Tibial artery (tissue), 4 donors: ENCODE data around the gene SERPINF2.

Experiments
- DNase-seq, 2 donors: peaks; one replicate each; pipeline ENCODE4 v3.0.0-alpha.2; 2019
- H3K27ac ChIP-seq, 2 donors: fragments of 200-600 bp; sonication (generic) in 1 of 2; 1 replicate in 1 of 2; 2 replicates in 1 of 2; pipeline ENCODE4 v1.5.1; 2018 to 2019; ENCODE audit warnings: mild to moderate bottlenecking in 1 of 2
- H3K27me3 ChIP-seq, 2 donors: fragments of 200-600 bp; sonication (generic) in 1 of 2; one replicate each; pipeline versions ENCODE4 v1.5.1 to v1.6.0; 2016 to 2019
- H3K36me3 ChIP-seq, 3 donors: fragments of 200-600 bp; sonication (generic) in 2 of 3; one replicate each; pipeline ENCODE4 v1.5.1; 2016 to 2019; ENCODE audit warnings: mild to moderate bottlenecking in 2 of 3
- H3K4me1 ChIP-seq, 4 donors: fragments of 200-600 bp; sonication (generic) in 2 of 4; 1 replicate in 3 of 4; 2 replicates in 1 of 4; pipeline ENCODE4 v1.5.1; 2016 to 2019
- H3K4me3 ChIP-seq, 2 donors: fragments of 200-600 bp; sonication (generic) in 1 of 2; 1 replicate in 1 of 2; 2 replicates in 1 of 2; pipeline ENCODE4 v1.5.1; 2018 to 2019; ENCODE audit warnings: mild to moderate bottlenecking in 2 of 2
- H3K9me3 ChIP-seq, 3 donors: fragments of 200-600 bp; sonication (generic) in 1 of 3; one replicate each; pipeline ENCODE4 v1.5.1; 2016 to 2019
- intact Hi-C: fragments of 100-400 bp; cut with DNase I; formaldehyde crosslinking; loops from one replicate; pipeline ENCODE4 v1.15.0; 2023; ENCODE audit warnings: low total_unique reads
- TF ChIP-seq, protein P1 (sequence below), 2 experiments: fragments of 200-600 bp in 1 of 2; fragments of 450-650 bp in 1 of 2; IDR thresholded peaks; one replicate each; pipeline ENCODE4 v1.5.1; 2017 to 2019; ENCODE audit warnings: antibody characterized with exemption in 2 of 2, mild to moderate bottlenecking in 1 of 2, moderate library complexity in 1 of 2

The SERPINF2 gene

DNA sequence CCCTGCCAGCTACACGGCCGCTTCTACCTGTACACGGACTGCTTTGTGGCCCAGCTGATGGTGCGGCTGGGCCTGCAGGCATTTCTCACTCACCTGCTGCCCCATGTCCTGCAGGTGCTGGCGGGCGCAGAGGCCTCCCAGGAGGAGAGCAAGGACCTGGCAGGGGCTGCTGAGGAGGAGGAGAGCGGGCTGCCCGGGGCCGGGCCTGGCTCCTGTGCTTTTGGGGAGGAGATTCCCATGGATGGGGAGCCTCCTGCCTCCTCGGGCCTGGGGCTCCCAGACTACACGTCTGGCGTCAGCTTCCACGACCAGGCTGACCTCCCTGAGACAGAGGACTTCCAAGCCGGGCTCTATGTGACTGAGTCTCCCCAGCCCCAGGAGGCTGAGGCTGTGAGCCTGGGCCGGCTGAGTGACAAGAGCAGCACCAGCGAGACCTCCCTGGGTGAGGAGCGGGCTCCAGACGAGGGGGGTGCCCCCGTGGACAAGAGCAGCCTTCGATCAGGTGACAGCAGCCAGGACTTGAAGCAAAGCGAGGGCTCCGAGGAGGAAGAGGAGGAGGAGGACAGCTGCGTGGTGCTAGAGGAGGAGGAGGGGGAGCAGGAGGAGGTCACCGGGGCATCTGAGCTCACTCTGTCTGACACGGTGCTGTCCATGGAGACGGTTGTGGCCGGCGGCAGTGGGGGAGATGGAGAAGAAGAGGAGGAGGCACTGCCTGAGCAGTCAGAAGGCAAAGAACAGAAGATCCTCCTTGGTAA is 14.6 kb upstream of the SERPINF2 start:
- Histone ChIP-seq H3K27ac (no peak overlapping the region), H3K9me3 (no peaks in the 10 kb centered on the region), H3K4me1 (peaks cover 0 to 46% (median 24%) of the 10 kb centered on the region in 4 donors), H3K36me3 (peaks cover 16 to 67% (median 55%) of the 10 kb centered on the region in 3 donors), H3K27me3 (no peaks in the 10 kb centered on the region), H3K4me3 (no peak overlapping the region)
- intact Hi-C loops, result loop anchor here (10.0 kb wide), 1 partner anchor 107 kb away; the partner anchor contains the start of gene RPA1
- DNase-seq, result no peak
- TF ChIP-seq, protein P1, sequence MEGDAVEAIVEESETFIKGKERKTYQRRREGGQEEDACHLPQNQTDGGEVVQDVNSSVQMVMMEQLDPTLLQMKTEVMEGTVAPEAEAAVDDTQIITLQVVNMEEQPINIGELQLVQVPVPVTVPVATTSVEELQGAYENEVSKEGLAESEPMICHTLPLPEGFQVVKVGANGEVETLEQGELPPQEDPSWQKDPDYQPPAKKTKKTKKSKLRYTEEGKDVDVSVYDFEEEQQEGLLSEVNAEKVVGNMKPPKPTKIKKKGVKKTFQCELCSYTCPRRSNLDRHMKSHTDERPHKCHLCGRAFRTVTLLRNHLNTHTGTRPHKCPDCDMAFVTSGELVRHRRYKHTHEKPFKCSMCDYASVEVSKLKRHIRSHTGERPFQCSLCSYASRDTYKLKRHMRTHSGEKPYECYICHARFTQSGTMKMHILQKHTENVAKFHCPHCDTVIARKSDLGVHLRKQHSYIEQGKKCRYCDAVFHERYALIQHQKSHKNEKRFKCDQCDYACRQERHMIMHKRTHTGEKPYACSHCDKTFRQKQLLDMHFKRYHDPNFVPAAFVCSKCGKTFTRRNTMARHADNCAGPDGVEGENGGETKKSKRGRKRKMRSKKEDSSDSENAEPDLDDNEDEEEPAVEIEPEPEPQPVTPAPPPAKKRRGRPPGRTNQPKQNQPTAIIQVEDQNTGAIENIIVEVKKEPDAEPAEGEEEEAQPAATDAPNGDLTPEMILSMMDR (IDR thresholded peaks at IDR 0.05), result no peak

DNA sequence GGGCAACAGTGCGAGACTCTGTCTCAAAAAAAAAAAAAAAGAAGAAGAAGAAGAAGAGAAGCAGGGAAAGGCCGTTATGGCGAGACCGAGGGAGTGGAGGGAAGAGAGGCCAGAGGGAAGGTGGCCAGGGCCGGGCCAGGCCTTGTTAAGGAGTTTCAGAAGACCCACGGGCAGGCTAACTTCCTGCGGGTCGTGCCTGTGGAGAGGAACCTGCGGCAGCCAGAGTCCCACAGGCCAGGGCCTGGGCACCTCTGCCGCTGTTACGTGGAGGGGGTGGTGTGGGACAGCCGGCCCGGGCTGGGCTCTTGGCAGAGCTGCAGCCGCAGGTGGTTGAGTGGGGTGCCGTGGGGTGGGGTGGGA is 12.7 kb upstream of the SERPINF2 start:
- DNase-seq, result no peak
- TF ChIP-seq, protein P1 (IDR thresholded peaks at IDR 0.05), result no peak
- Histone ChIP-seq H3K4me1 (peaks cover 0 to 43% (median 18%) of the 10 kb centered on the region in 4 donors), H3K9me3 (no peaks in the 10 kb centered on the region), H3K4me3 (peak overlapping the region; percentile 1 to 8), H3K27me3 (no peaks in the 10 kb centered on the region), H3K36me3 (peaks cover 27 to 86% (median 72%) of the 10 kb centered on the region in 3 donors), H3K27ac (peak overlapping the region; percentile 62 to 71)
- intact Hi-C loops, result loop anchor here (10.0 kb wide), 1 partner anchor 105 kb away; the partner anchor contains the start of gene RPA1

DNA sequence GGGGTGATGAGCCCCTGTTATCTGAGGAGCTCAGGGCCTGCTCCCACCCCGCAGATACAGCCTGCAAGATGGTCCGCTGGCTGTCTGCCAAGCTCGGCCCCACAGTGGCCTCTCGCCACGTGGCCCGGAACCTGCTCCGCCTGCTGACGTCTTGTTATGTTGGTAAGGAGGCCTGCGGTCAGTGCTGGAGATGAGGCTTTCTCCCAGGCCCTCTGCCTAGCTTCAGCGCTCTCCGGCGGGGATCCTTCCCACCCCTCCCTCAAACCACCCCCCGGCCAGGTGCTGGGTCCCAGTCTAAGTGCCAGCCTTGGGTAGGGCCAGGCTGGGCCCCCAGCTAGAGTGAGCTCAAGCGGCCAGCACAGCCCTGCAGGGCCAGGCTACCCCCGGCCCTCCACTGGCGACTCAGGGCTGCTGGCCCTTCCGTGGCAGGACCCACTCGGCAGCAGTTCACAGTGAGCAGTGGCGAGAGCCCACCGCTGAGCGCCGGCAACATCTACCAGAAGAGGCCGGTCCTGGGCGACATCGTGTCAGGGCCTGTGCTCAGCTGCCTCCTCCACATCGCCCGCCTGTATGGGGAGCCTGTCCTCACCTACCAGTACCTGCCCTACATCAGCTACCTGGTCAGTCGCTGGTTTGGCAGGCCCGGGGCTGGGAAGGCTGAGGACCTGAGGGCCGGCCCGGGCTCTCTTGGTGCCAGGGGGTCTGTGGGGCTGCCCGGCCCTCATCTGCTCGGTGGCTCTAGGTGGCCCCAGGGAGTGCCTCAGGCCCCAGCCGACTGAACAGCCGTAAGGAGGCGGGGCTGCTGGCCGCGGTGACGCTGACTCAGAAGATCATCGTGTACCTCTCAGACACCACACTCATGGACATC is 12.1 kb upstream of the SERPINF2 start:
- H3K27me3 ChIP-seq, result no peaks in the 10 kb centered on the region
- TF ChIP-seq, protein P1 (IDR thresholded peaks at IDR 0.05), result no peak
- no peaks in the 10 kb centered on the region for H3K9me3 ChIP-seq
- H3K4me1 ChIP-seq, result peaks cover 0 to 37% (median 11%) of the 10 kb centered on the region in 4 donors
- peak overlapping the region; percentile 62 to 71 for H3K27ac ChIP-seq
- intact Hi-C loops, result no loop called here
- peak overlapping the region; percentile 1 to 8 for H3K4me3 ChIP-seq
- DNase-seq, result peak; percentile 88 to 90
- H3K36me3 ChIP-seq, result peaks cover 27 to 92% (median 78%) of the 10 kb centered on the region in 3 donors

DNA sequence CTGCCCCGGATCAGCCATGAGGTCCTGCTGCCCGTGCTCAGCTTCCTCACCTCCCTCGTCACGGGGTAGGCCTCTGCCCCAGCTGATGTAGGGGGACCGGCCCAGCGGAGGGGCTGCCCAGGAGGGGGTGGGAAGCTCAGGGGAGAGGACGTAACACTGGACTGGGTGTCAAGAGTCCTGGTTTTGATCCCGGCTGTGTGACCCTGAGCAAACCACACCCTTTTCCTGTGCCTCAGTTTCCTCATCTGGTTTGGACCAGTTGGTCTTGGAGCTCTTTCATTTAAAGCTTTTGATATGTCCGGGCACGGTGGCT is 11.5 kb upstream of the SERPINF2 start:
- H3K4me1 ChIP-seq, result peaks cover 0 to 33% (median 11%) of the 10 kb centered on the region in 4 donors
- intact Hi-C loops, result no loop called here
- no peak for DNase-seq
- no peaks in the 10 kb centered on the region for H3K9me3 ChIP-seq
- no peak overlapping the region for H3K4me3 ChIP-seq
- no peaks in the 10 kb centered on the region for H3K27me3 ChIP-seq
- TF ChIP-seq, protein P1 (IDR thresholded peaks at IDR 0.05), result no peak
- peak overlapping the region; percentile 62 to 71 for H3K27ac ChIP-seq
- peaks cover 27 to 95% (median 80%) of the 10 kb centered on the region in 3 donors for H3K36me3 ChIP-seq

DNA sequence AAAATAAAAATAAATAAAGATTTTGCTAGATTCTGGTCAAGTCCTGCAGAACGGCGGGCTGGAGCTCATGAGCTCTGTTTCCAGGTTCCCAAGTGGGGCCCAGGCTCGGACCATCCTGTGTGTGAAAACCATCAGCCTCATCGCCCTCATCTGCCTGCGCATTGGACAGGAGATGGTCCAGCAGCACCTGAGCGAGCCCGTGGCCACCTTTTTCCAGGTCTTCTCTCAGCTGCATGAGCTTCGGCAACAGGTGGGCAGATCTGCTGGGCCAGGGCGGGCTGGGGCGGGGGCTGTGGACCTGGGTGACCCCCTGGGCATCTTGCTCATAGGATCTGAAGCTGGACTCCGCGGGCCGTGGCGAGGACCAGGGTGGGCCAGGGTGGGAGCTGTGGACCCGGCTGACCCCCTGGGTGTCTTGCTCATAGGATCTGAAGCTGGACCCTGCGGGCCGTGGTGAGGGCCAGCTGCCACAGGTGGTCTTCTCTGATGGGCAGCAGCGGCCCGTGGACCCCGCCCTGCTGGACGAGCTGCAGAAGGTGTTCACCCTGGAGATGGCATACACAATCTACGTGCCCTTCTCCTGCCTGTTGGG is 10.3 kb upstream of the SERPINF2 start:
- Histone ChIP-seq H3K27me3 (no peaks in the 10 kb centered on the region), H3K36me3 (peaks cover 30 to 95% (median 73%) of the 10 kb centered on the region in 3 donors), H3K4me3 (no peak overlapping the region), H3K9me3 (no peaks in the 10 kb centered on the region), H3K27ac (no peak overlapping the region), H3K4me1 (peaks cover 0 to 29% (median 10%) of the 10 kb centered on the region in 4 donors)
- intact Hi-C loops, result no loop called here
- peak in 1 of 2 donors; percentile 60 for DNase-seq
- TF ChIP-seq, protein P1 (IDR thresholded peaks at IDR 0.05), result no peak
